ENCODE data around the gene IL4R.

GRCh38 chr16:27405546-27406451 is 92.0 kb downstream of the IL4R start:
- TF ChIP-seq CTCF (conservative IDR thresholded peaks at IDR 0.05 in 1 of 2, IDR thresholded peaks at IDR 0.05 in 1 of 2; ENCODE audit: low read depth in 1 of 2, low read length in 2 of 2) (no peak), EZH2 (IDR thresholded peaks at IDR 0.05; ENCODE audit: low read length, missing control alignments) (no peak)

All from fibroblast of lung (primary cell).